ENCODE data around the gene URM1. TPM values are rescaled to one million over a fixed set of nuclear protein-coding genes. Genes with fewer than 3 reads are reported as not detected.

Gene URM1
- total RNA-seq, 6 donors from 2014 or later = 11.1 to 57.9 (median 28.7) TPM

GRCh38 chr9:128362774-128363173, 8.4 kb upstream of the URM1 start:
- WGBS, 2 donors = 69 to 77% methylated on average over 3 of the region's 3 CpGs
- TF ChIP-seq POLR2AphosphoS5 (IDR thresholded peaks at IDR 0.05) (no peak), EP300 (IDR thresholded peaks at IDR 0.05) (no peak), CTCF (IDR thresholded peaks at IDR 0.05) (no peak), POLR2A (IDR thresholded peaks at IDR 0.05) (no peak)
- Histone ChIP-seq H3K4me1 (peaks cover 17 to 23% (median 21%) of the 10 kb centered on the region in 4 donors), H3K9me3 (no peaks in the 10 kb centered on the region), H3K27me3 (no peaks in the 10 kb centered on the region), H3K27ac (no peak overlapping the region), H3K36me3 (peaks cover 0 to under 1% (median 0%) of the 10 kb centered on the region in 4 donors), H3K4me3 (no peak overlapping the region)
- no peak for ATAC-seq (ENCODE audit: low FRiP score in 2 of 2)
- DNase-seq = no peak

GRCh38 chr9:128365525-128365924, 5.6 kb upstream of the URM1 start:
- no peaks in the 10 kb centered on the region for H3K27me3 ChIP-seq
- H3K27ac ChIP-seq = peak overlapping the region in 1 of 4 donors; percentile 65
- H3K4me3 ChIP-seq = no peak overlapping the region
- H3K9me3 ChIP-seq = no peaks in the 10 kb centered on the region
- peaks cover 20 to 29% (median 28%) of the 10 kb centered on the region in 4 donors for H3K4me1 ChIP-seq
- H3K36me3 ChIP-seq = no peaks in the 10 kb centered on the region
- WGBS, 2 donors = 89 to 97% methylated on average over 3 to 4 of the region's 4 CpGs
- TF ChIP-seq POLR2A (IDR thresholded peaks at IDR 0.05) (no peak), EP300 (IDR thresholded peaks at IDR 0.05) (no peak), CTCF (IDR thresholded peaks at IDR 0.05) (no peak), POLR2AphosphoS5 (IDR thresholded peaks at IDR 0.05) (no peak)
- ATAC-seq (ENCODE audit: low FRiP score in 2 of 2) (no peak), DNase-seq (no peak)

- no peaks in the 10 kb centered on the region for H3K36me3 ChIP-seq
- ATAC-seq (ENCODE audit: low FRiP score in 2 of 2) (no peak), DNase-seq (no peak)
- H3K4me3 ChIP-seq = no peak overlapping the region
- H3K4me1 ChIP-seq = peaks cover 26 to 30% (median 28%) of the 10 kb centered on the region in 4 donors
- 93 to 94% methylated on average over 9 of the region's 9 CpGs for WGBS, 2 donors
- TF ChIP-seq POLR2A (IDR thresholded peaks at IDR 0.05) (no peak), EP300 (IDR thresholded peaks at IDR 0.05) (no peak), POLR2AphosphoS5 (IDR thresholded peaks at IDR 0.05) (no peak), CTCF (IDR thresholded peaks at IDR 0.05) (no peak)
- H3K27ac ChIP-seq = no peak overlapping the region
- H3K27me3 ChIP-seq = no peaks in the 10 kb centered on the region
- H3K9me3 ChIP-seq = no peaks in the 10 kb centered on the region
Measured at GRCh38 chr9:128369024-128369706, 2.0 kb upstream of the URM1 start.

- Histone ChIP-seq H3K4me1 (peaks cover 17 to 24% (median 19%) of the 10 kb centered on the region in 4 donors), H3K9me3 (no peaks in the 10 kb centered on the region), H3K27ac (peak overlapping the region; percentile 87 to 94 (median 90)), H3K4me3 (peak overlapping the region in 3 of 4 donors; percentile 70 to 87 (median 74)), H3K36me3 (peaks cover 0 to 5% (median 0%) of the 10 kb centered on the region in 4 donors), H3K27me3 (no peaks in the 10 kb centered on the region)
- no peak for ATAC-seq (ENCODE audit: low FRiP score in 2 of 2)
- no peak for DNase-seq
- TF ChIP-seq CTCF (IDR thresholded peaks at IDR 0.05) (no peak), POLR2AphosphoS5 (IDR thresholded peaks at IDR 0.05) (no peak), EP300 (IDR thresholded peaks at IDR 0.05) (no peak), POLR2A (IDR thresholded peaks at IDR 0.05) (no peak)
Measured at GRCh38 chr9:128370367-128370751, 815 bp upstream of the URM1 start.

Data from upper lobe of left lung (tissue), 6 donors.